ENCODE measurements around the gene RASGRF1.

Gene RASGRF1

GRCh38 chr15:79060175-79060574 lies 30.4 kb downstream of the RASGRF1 start:
- no peak overlapping the region for H3K4me3 ChIP-seq (ENCODE audit: low read depth, low read length)
- no peak for TF ChIP-seq CTCF (IDR thresholded peaks at IDR 0.05; ENCODE audit: low read depth, low read length, missing control alignments)
- DNase-seq (ENCODE audit: low read depth) = no peak

GRCh38 chr15:79059081-79059572 lies 31.5 kb downstream of the RASGRF1 start:
- no peak overlapping the region for H3K4me3 ChIP-seq (ENCODE audit: low read depth, low read length)
- DNase-seq (ENCODE audit: low read depth) = no peak
- no peak for TF ChIP-seq CTCF (IDR thresholded peaks at IDR 0.05; ENCODE audit: low read depth, low read length, missing control alignments)

- TF ChIP-seq CTCF (IDR thresholded peaks at IDR 0.05; ENCODE audit: low read depth, low read length, missing control alignments) = no peak
- H3K4me3 ChIP-seq (ENCODE audit: low read depth, low read length) = no peak overlapping the region
- no peak for DNase-seq (ENCODE audit: low read depth)
Measured at GRCh38 chr15:79058260-79058850, 32.2 kb downstream of the RASGRF1 start.

GRCh38 chr15:79057050-79057449 lies 33.5 kb downstream of the RASGRF1 start:
- no peak for DNase-seq (ENCODE audit: low read depth)
- no peak for TF ChIP-seq CTCF (IDR thresholded peaks at IDR 0.05; ENCODE audit: low read depth, low read length, missing control alignments)
- no peak overlapping the region for H3K4me3 ChIP-seq (ENCODE audit: low read depth, low read length)

GRCh38 chr15:79054350-79054749 lies 36.2 kb downstream of the RASGRF1 start:
- TF ChIP-seq CTCF (IDR thresholded peaks at IDR 0.05; ENCODE audit: low read depth, low read length, missing control alignments) = no peak
- H3K4me3 ChIP-seq (ENCODE audit: low read depth, low read length) = no peak overlapping the region
- no peak for DNase-seq (ENCODE audit: low read depth)

GRCh38 chr15:79053894-79054293 lies 36.7 kb downstream of the RASGRF1 start:
- no peak overlapping the region for H3K4me3 ChIP-seq (ENCODE audit: low read depth, low read length)
- DNase-seq (ENCODE audit: low read depth) = no peak
- no peak for TF ChIP-seq CTCF (IDR thresholded peaks at IDR 0.05; ENCODE audit: low read depth, low read length, missing control alignments)

All from GM12864 (cell line).